Naive B cell (primary cell): Measurements from ENCODE around the gene BTBD2. TPM values are rescaled to one million over a fixed set of nuclear protein-coding genes. Genes with fewer than 3 reads are reported as not detected.

Source experiments
- polyA plus RNA-seq, 6 donors: library from polyadenylated mRNA; unstranded; fragments of 300-500 nt; fragmentation: Illumina TruSeq; gene quantifications; one replicate each; pipeline ENCODE4 v1.2.3, GENCODE V29; 2021; ENCODE audit warnings: low read depth in 6 of 6

The BTBD2 gene
- polyA plus RNA-seq, 6 donors from 2014 or later, result 1.7 to 9.2 (median 4.8) TPM

Other genes with a start within 250 kb of the BTBD2 start
- under 1 TPM in 1 of 6 donors, not detected in 5; 0.09 TPM for gene ATP8B3, start 203.4 kb downstream of the BTBD2 start, polyA plus RNA-seq
- 10 to 100 TPM in 1 of 6 donors, 1 to 10 TPM in 4, under 1 TPM in 1; 0.96 to 18.1 (median 5.2) TPM for gene REXO1, start 167.2 kb downstream of the BTBD2 start, polyA plus RNA-seq
- gene KLF16, start 152.1 kb downstream of the BTBD2 start, polyA plus RNA-seq, result 1 to 10 TPM in 1 of 6 donors, under 1 TPM in 5; 0.43 to 1.4 (median 0.70) TPM
- gene ABHD17A, start 130.2 kb downstream of the BTBD2 start, polyA plus RNA-seq, result 100 to 1,000 TPM in 1 of 6 donors, 10 to 100 TPM in 5; 59.4 to 113 (median 78.2) TPM
- 1 to 10 TPM; 1.9 to 6.1 (median 3.6) TPM for gene ADAT3, start 110.3 kb downstream of the BTBD2 start, polyA plus RNA-seq
- gene SCAMP4, start 110.3 kb downstream of the BTBD2 start, polyA plus RNA-seq, result 10 to 100 TPM; 18.9 to 35.1 (median 25.6) TPM
- gene CSNK1G2, start 74.5 kb downstream of the BTBD2 start, polyA plus RNA-seq, result 10 to 100 TPM; 17.6 to 40.7 (median 25.1) TPM
- 100 to 1,000 TPM in 1 of 6 donors, 10 to 100 TPM in 5; 51.1 to 102 (median 57.1) TPM for gene MKNK2, start 35.5 kb upstream of the BTBD2 start, polyA plus RNA-seq
- 100 to 1,000 TPM in 1 of 6 donors, 10 to 100 TPM in 5; 52.2 to 106 (median 75.1) TPM for gene MOB3A, start 80.6 kb upstream of the BTBD2 start, polyA plus RNA-seq
- 1 to 10 TPM in 1 of 6 donors, under 1 TPM in 5; 0.48 to 1.2 (median 0.85) TPM for gene IZUMO4, start 81.2 kb upstream of the BTBD2 start, polyA plus RNA-seq
- gene AP3D1, start 135.9 kb upstream of the BTBD2 start, polyA plus RNA-seq, result 10 to 100 TPM in 5 of 6 donors, 1 to 10 TPM in 1; 6.7 to 36.3 (median 15.5) TPM
- gene DOT1L, start 148.2 kb upstream of the BTBD2 start, polyA plus RNA-seq, result 1 to 10 TPM in 1 of 6 donors, under 1 TPM in 5; 0.11 to 2.4 (median 0.70) TPM
- 100 to 1,000 TPM in 5 of 6 donors, 10 to 100 TPM in 1; 98.9 to 148 (median 126) TPM for gene PLEKHJ1, start 220.6 kb upstream of the BTBD2 start, polyA plus RNA-seq
- gene SF3A2, start 221.1 kb upstream of the BTBD2 start, polyA plus RNA-seq, result 10 to 100 TPM; 13.1 to 37.2 (median 20.3) TPM
- not detected for gene AMH, start 233.6 kb upstream of the BTBD2 start, polyA plus RNA-seq
- under 1 TPM in 3 of 6 donors, not detected in 3; 0.41 to 0.87 (median 0.53) TPM for gene JSRP1, start 240.7 kb upstream of the BTBD2 start, polyA plus RNA-seq